HG02852 (cell line): ENCODE measurements around the gene GFRA4.

Experiments
- ATAC-seq: cut with Tn5 transposase; IDR thresholded peaks from one replicate; pipeline ENCODE4 v1.9.1; 2021; ENCODE audit warnings: mild to moderate bottlenecking, moderate library complexity; ENCODE audit not compliant: unreplicated experiment

Gene GFRA4

GRCh38 chr20:3655131-3655405 lies 8.1 kb downstream of the GFRA4 start:
- ATAC-seq = no peak

GRCh38 chr20:3654326-3655130 lies 8.7 kb downstream of the GFRA4 start:
- ATAC-seq = no peak

- no peak for ATAC-seq
These were observed 9.3 kb downstream of the GFRA4 start for GRCh38 chr20:3653921-3654320.

GRCh38 chr20:3652676-3653596 lies 10.3 kb downstream of the GFRA4 start:
- ATAC-seq = no peak

- ATAC-seq = no peak
These were observed 11.0 kb downstream of the GFRA4 start for GRCh38 chr20:3652221-3652620.

GRCh38 chr20:3651204-3651962 lies 11.8 kb downstream of the GFRA4 start:
- ATAC-seq = no peak

GRCh38 chr20:3648951-3649350 lies 14.2 kb downstream of the GFRA4 start:
- ATAC-seq = no peak

GRCh38 chr20:3647473-3647872 lies 15.7 kb downstream of the GFRA4 start:
- no peak for ATAC-seq

GRCh38 chr20:3646651-3647050 lies 16.5 kb downstream of the GFRA4 start:
- ATAC-seq = no peak

- no peak for ATAC-seq
These were observed 17.1 kb downstream of the GFRA4 start for GRCh38 chr20:3646067-3646440.

GRCh38 chr20:3645309-3646066 lies 17.7 kb downstream of the GFRA4 start:
- no peak for ATAC-seq

- ATAC-seq = no peak
These were observed 22.9 kb downstream of the GFRA4 start for GRCh38 chr20:3640259-3640658.

- ATAC-seq = no peak
These were observed 27.9 kb downstream of the GFRA4 start for GRCh38 chr20:3635346-3635745.

GRCh38 chr20:3633913-3634478 lies 29.2 kb downstream of the GFRA4 start:
- ATAC-seq = no peak

GRCh38 chr20:3632311-3633004 lies 30.7 kb downstream of the GFRA4 start:
- ATAC-seq = no peak

GRCh38 chr20:3631534-3631933 lies 31.7 kb downstream of the GFRA4 start:
- ATAC-seq = no peak

GRCh38 chr20:3630429-3630828 lies 32.8 kb downstream of the GFRA4 start:
- ATAC-seq = no peak

GRCh38 chr20:3629893-3630292 lies 33.3 kb downstream of the GFRA4 start:
- no peak for ATAC-seq

GRCh38 chr20:3628502-3629314 lies 34.5 kb downstream of the GFRA4 start:
- ATAC-seq = no peak
